ENCODE measurements around the gene MRPL50. TPM values are rescaled to one million over a fixed set of nuclear protein-coding genes. Genes with fewer than 3 reads are reported as not detected.

The MRPL50 gene
- total and polyA plus RNA-seq, 9 of the 15 experiments (the other 6 are each of a cell fraction or from before 2014, with no cell fraction given), result 17.5 to 107 (median 37.4) TPM

- no peak for TF ChIP-seq ZBTB43 (CRISPR knock-in tag; IDR thresholded peaks at IDR 0.05)
- peak; percentile 26 for TF ChIP-seq SAP30 (IDR thresholded peaks at IDR 0.05; ENCODE audit: borderline replicate concordance, insufficient read depth, low read depth, low read length, poor library complexity, severe bottlenecking)
- TF ChIP-seq DEAF1 (CRISPR knock-in tag; IDR thresholded peaks at IDR 0.05), result no peak
- TF ChIP-seq RCOR1 (IDR thresholded peaks at IDR 0.05; ENCODE audit: borderline replicate concordance in 1 of 2, low read depth in 2 of 2, low read length in 2 of 2), result peak in 1 of 2 experiments; percentile 28; a peak in 1 of 4 replicates
- no peak for TF ChIP-seq ZNF354B (CRISPR knock-in tag; IDR thresholded peaks at IDR 0.05)
- no peak for TF ChIP-seq ZNF551 (CRISPR knock-in tag; IDR thresholded peaks at IDR 0.05)
- peak; percentile 95 for TF ChIP-seq TAF7 (tag; IDR thresholded peaks at IDR 0.05)
- peak; percentile 63 for TF ChIP-seq SIN3B (IDR thresholded peaks at IDR 0.05; ENCODE audit: low read depth)
- no peak for TF ChIP-seq CGGBP1 (CRISPR knock-in tag; IDR thresholded peaks at IDR 0.05)
- peak; percentile 88 for TF ChIP-seq TBP (optimal IDR thresholded peaks at IDR 0.05; ENCODE audit: low read depth, low read length)
- TF ChIP-seq HDAC2 (IDR thresholded peaks at IDR 0.05), result peak; percentile 18; the same call in 1 of the 2 replicates
- TF ChIP-seq RERE (CRISPR knock-in tag; IDR thresholded peaks at IDR 0.05; ENCODE audit: borderline replicate concordance), result no peak
- no peak for TF ChIP-seq HMGXB4 (CRISPR knock-in tag; IDR thresholded peaks at IDR 0.05)
- no peak for TF ChIP-seq ILF3 (IDR thresholded peaks at IDR 0.05; ENCODE audit: borderline replicate concordance)
- no peak for TF ChIP-seq ZNF586 (CRISPR knock-in tag; conservative IDR thresholded peaks at IDR 0.05)
- TF ChIP-seq HIVEP1 (CRISPR knock-in tag; IDR thresholded peaks at IDR 0.05), result no peak
Measured at GRCh38 chr9:101398068-101398929, at the start of gene MRPL50, which contains the start of gene ZNF189 (continued).

Data from K562 (cell line).